Measurements from ENCODE around the gene PIK3AP1. TPM values are rescaled to one million over a fixed set of nuclear protein-coding genes. Genes with fewer than 3 reads are reported as not detected.

The PIK3AP1 gene
- total and polyA plus RNA-seq, 2 of the 8 experiments (the other 6 are each of a cell fraction or from before 2014, with no cell fraction given): 1.9 to 4.5 TPM

DNA sequence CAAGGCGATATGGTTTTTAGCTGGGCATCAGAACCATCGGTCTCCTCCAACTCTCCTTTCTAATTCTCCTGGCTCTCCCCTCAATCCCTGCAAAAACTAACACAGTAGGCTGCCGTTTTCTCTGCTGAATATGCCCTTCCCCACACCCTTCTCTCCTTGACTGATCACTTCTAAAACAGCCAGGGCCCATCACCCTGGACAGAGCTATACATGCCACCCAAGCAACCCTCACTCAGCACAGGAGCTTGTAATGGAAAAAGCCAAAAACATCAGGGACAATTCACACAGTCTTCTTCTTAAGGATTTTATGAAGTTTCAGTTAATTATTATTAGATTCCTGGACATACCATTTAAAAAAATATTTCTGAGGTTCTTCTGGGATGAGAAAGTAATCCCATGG is 61.5 kb downstream of the PIK3AP1 start (continued):
- TF ChIP-seq SAP30 (IDR thresholded peaks at IDR 0.05; ENCODE audit: insufficient read depth, insufficient replicate concordance, low read length): no peak
- TF ChIP-seq CBX8 (IDR thresholded peaks at IDR 0.05; ENCODE audit: borderline replicate concordance, low read depth, low read length): no peak
- no peak for TF ChIP-seq RFX5 (IDR thresholded peaks at IDR 0.05; ENCODE audit: borderline replicate concordance, low read depth, low read length)
- no peak for TF ChIP-seq TAF1 (IDR thresholded peaks at IDR 0.05; ENCODE audit: low read depth, low read length)
- TF ChIP-seq NRF1 (IDR thresholded peaks at IDR 0.05; ENCODE audit: low read depth, low read length): no peak
- TF ChIP-seq, protein P1, sequence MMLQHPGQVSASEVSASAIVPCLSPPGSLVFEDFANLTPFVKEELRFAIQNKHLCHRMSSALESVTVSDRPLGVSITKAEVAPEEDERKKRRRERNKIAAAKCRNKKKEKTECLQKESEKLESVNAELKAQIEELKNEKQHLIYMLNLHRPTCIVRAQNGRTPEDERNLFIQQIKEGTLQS (IDR thresholded peaks at IDR 0.05; ENCODE audit: insufficient read depth, low read depth, low read length): no peak
- no peak for TF ChIP-seq POU5F1 (IDR thresholded peaks at IDR 0.05; ENCODE audit: low read depth, low read length)
- no peak for TF ChIP-seq SUZ12 (IDR thresholded peaks at IDR 0.05; ENCODE audit: low read length)

Data from H1 (cell line).